Activated CD8-positive, alpha-beta memory T cell treated with anti-CD3 and anti-CD28 coated beads, Interleukin-2, amount 50 U/mL, for 48 hours (primary cell): ENCODE data around the gene LIMS2.

Source experiments
- DNase-seq: peaks from one replicate; pipeline ENCODE4 v3.0.0-alpha.2; 2020

LIMS2 gene

GRCh38 chr2:127656569-127657231 is 18.6 kb downstream of the LIMS2 start:
- DNase-seq: no peak

GRCh38 chr2:127655209-127656073 is 19.9 kb downstream of the LIMS2 start:
- no peak for DNase-seq

- no peak for DNase-seq
Measured at GRCh38 chr2:127654838-127655175, 20.5 kb downstream of the LIMS2 start.

GRCh38 chr2:127654084-127654837 is 21.1 kb downstream of the LIMS2 start:
- no peak for DNase-seq

- no peak for DNase-seq
Measured at GRCh38 chr2:127653421-127654083, 21.8 kb downstream of the LIMS2 start.

- no peak for DNase-seq
Measured at GRCh38 chr2:127652786-127653357, 22.5 kb downstream of the LIMS2 start.

GRCh38 chr2:127651971-127652550 is 23.3 kb downstream of the LIMS2 start:
- DNase-seq: no peak

- no peak for DNase-seq
Measured at GRCh38 chr2:127651381-127651809, 23.9 kb downstream of the LIMS2 start.

GRCh38 chr2:127650785-127651380 is 24.4 kb downstream of the LIMS2 start:
- DNase-seq: no peak

- no peak for DNase-seq
Measured at GRCh38 chr2:127650041-127650784, 25.1 kb downstream of the LIMS2 start.

GRCh38 chr2:127649684-127650040 is 25.7 kb downstream of the LIMS2 start:
- DNase-seq: peak; percentile 96

- DNase-seq: no peak
Measured at GRCh38 chr2:127649100-127649611, 26.2 kb downstream of the LIMS2 start.

- no peak for DNase-seq
Measured at GRCh38 chr2:127648321-127648720, 27.0 kb downstream of the LIMS2 start.

GRCh38 chr2:127647242-127648190 is 27.8 kb downstream of the LIMS2 start:
- no peak for DNase-seq

- DNase-seq: no peak
Measured at GRCh38 chr2:127646487-127647241, 28.7 kb downstream of the LIMS2 start.

GRCh38 chr2:127645395-127646291 is 29.7 kb downstream of the LIMS2 start, which contains the start of gene GPR17:
TSS of gene GPR17 (plus strand) at chr2:127646153. CDS start at chr2:127650736, 4,583 bp downstream.
- DNase-seq: no peak

- DNase-seq: no peak
Measured at GRCh38 chr2:127645026-127645394, 30.3 kb downstream of the LIMS2 start.
